DND-41 (cell line): Measurements from ENCODE around the gene SETBP1.

Experiments
- ATAC-seq: fragments of 200-7000 bp; cut with Tn5 transposase; 3 replicates; pipeline ENCODE4 v1.9.1; 2021; ENCODE audit warnings: low read depth; ENCODE audit not compliant: insufficient read depth
- DNase-seq: peaks from one replicate; pipeline ENCODE4 v3.0.0-alpha.2; 2020
- H2AFZ ChIP-seq: 2 replicates; pipeline ENCODE4 v1.6.0; 2012; ENCODE audit warnings: low read depth, low read length
- H3K27ac ChIP-seq: 2 replicates; pipeline ENCODE4 v1.5.1; 2012; ENCODE audit warnings: low read length, inconsistent platforms
- H3K27me3 ChIP-seq: fragments of 200-600 bp; sonication (generic); 2 replicates; pipeline ENCODE4 v1.6.0; 2012; ENCODE audit warnings: low read length, mild to moderate bottlenecking, inconsistent platforms; ENCODE audit not compliant: insufficient read depth, poor library complexity
- H3K36me3 ChIP-seq: 2 replicates; pipeline ENCODE4 v1.5.1; 2012; ENCODE audit warnings: low read length, inconsistent platforms; ENCODE audit not compliant: insufficient read depth
- H3K4me1 ChIP-seq: 2 replicates; pipeline ENCODE4 v1.5.1; 2012; ENCODE audit warnings: mild to moderate bottlenecking, low read length; ENCODE audit not compliant: insufficient read depth
- H3K4me2 ChIP-seq: 2 replicates; pipeline ENCODE4 v1.6.0; 2012; ENCODE audit warnings: mild to moderate bottlenecking, moderate library complexity, low read length, inconsistent platforms; ENCODE audit not compliant: insufficient read depth
- H3K4me3 ChIP-seq, 2 experiments: fragments of 200-600 bp in 1 of 2; shearing (Covaris generic) in 1 of 2; 2 replicates each; pipeline ENCODE4 v1.5.1; 2012 to 2016; ENCODE audit warnings: inconsistent platforms in 2 of 2, low read length in 2 of 2, mild to moderate bottlenecking in 2 of 2, low read depth in 1 of 2, moderate library complexity in 1 of 2
- H3K79me2 ChIP-seq: 2 replicates; pipeline ENCODE4 v1.6.0; 2012; ENCODE audit warnings: low read length, inconsistent platforms; ENCODE audit not compliant: insufficient read depth
- H3K9ac ChIP-seq: 2 replicates; pipeline ENCODE4 v1.6.0; 2012; ENCODE audit warnings: low read depth, mild to moderate bottlenecking, inconsistent platforms, low read length, moderate library complexity
- H3K9me3 ChIP-seq: 2 replicates; pipeline ENCODE4 v1.5.1; 2012; ENCODE audit warnings: low read length, moderate library complexity, mild to moderate bottlenecking, inconsistent platforms; ENCODE audit not compliant: insufficient read depth, severe bottlenecking
- H4K20me1 ChIP-seq: 2 replicates; pipeline ENCODE4 v1.6.0; 2012; ENCODE audit warnings: low read length; ENCODE audit not compliant: insufficient read depth
- CTCF ChIP-seq: IDR thresholded peaks from 2 replicates; pipeline ENCODE4 v1.5.1; 2012; ENCODE audit warnings: borderline replicate concordance, low read length, moderate library complexity, mild to moderate bottlenecking; ENCODE audit not compliant: poor library complexity, severe bottlenecking; ENCODE audit errors: extremely low read depth
- EZH2 ChIP-seq: IDR thresholded peaks from 3 replicates; pipeline ENCODE4 v1.6.1; 2012; ENCODE audit warnings: borderline replicate concordance, low read depth, mild to moderate bottlenecking, moderate library complexity, low read length, inconsistent platforms; ENCODE audit not compliant: severe bottlenecking

Gene SETBP1

GRCh38 chr18:45066210-45066609, 385.5 kb downstream of the SETBP1 start:
- Histone ChIP-seq H3K27me3 (no peaks in the 10 kb centered on the region), H3K9me3 (no peaks in the 10 kb centered on the region), H3K36me3 (no peaks in the 10 kb centered on the region), H3K4me3 (no peak overlapping the region), H3K4me2 (no peak overlapping the region), H3K27ac (no peak overlapping the region), H3K9ac (no peak overlapping the region), H3K79me2 (no peaks in the 10 kb centered on the region), H3K4me1 (no peaks in the 10 kb centered on the region), H2AFZ (no peak overlapping the region), H4K20me1 (no peaks in the 10 kb centered on the region)
- ATAC-seq, result no peak
- no peak for DNase-seq
- TF ChIP-seq EZH2, result no peak
- TF ChIP-seq CTCF, result no peak

GRCh38 chr18:45066886-45067285, 386.2 kb downstream of the SETBP1 start:
- TF ChIP-seq CTCF (no peak), EZH2 (no peak)
- Histone ChIP-seq H3K4me3 (no peak overlapping the region), H3K36me3 (no peaks in the 10 kb centered on the region), H3K4me1 (no peaks in the 10 kb centered on the region), H3K9me3 (no peaks in the 10 kb centered on the region), H3K9ac (no peak overlapping the region), H3K4me2 (no peak overlapping the region), H3K27ac (no peak overlapping the region), H2AFZ (no peak overlapping the region), H3K79me2 (no peaks in the 10 kb centered on the region), H3K27me3 (no peaks in the 10 kb centered on the region), H4K20me1 (no peaks in the 10 kb centered on the region)
- no peak for DNase-seq
- no peak for ATAC-seq

GRCh38 chr18:45068400-45069094, 387.9 kb downstream of the SETBP1 start:
- TF ChIP-seq EZH2 (no peak), CTCF (no peak)
- Histone ChIP-seq H3K9ac (no peak overlapping the region), H3K4me3 (no peak overlapping the region), H4K20me1 (no peaks in the 10 kb centered on the region), H3K9me3 (no peaks in the 10 kb centered on the region), H3K27ac (no peak overlapping the region), H2AFZ (no peak overlapping the region), H3K4me1 (no peaks in the 10 kb centered on the region), H3K27me3 (no peaks in the 10 kb centered on the region), H3K4me2 (no peak overlapping the region), H3K36me3 (no peaks in the 10 kb centered on the region), H3K79me2 (no peaks in the 10 kb centered on the region)
- ATAC-seq (no peak), DNase-seq (no peak)

GRCh38 chr18:45069546-45069945, 388.9 kb downstream of the SETBP1 start:
- Histone ChIP-seq H3K79me2 (no peaks in the 10 kb centered on the region), H3K4me2 (no peak overlapping the region), H2AFZ (no peak overlapping the region), H3K27ac (no peak overlapping the region), H3K4me1 (no peaks in the 10 kb centered on the region), H3K9ac (no peak overlapping the region), H4K20me1 (no peaks in the 10 kb centered on the region), H3K4me3 (no peak overlapping the region), H3K9me3 (no peaks in the 10 kb centered on the region), H3K36me3 (no peaks in the 10 kb centered on the region), H3K27me3 (no peaks in the 10 kb centered on the region)
- ATAC-seq (no peak), DNase-seq (no peak)
- TF ChIP-seq EZH2 (no peak), CTCF (no peak)
